Measurements from ENCODE around the gene FAM98A.

- TF ChIP-seq CTCF (IDR thresholded peaks at IDR 0.05; ENCODE audit: poor library complexity, severe bottlenecking) (no peak), EZH2 (IDR thresholded peaks at IDR 0.05; ENCODE audit: borderline replicate concordance, insufficient read depth, low read length, poor library complexity, severe bottlenecking) (no peak), EP300 (conservative IDR thresholded peaks at IDR 0.05; ENCODE audit: poor library complexity, severe bottlenecking) (no peak), RAD21 (conservative IDR thresholded peaks at IDR 0.05) (no peak), POLR2AphosphoS5 (IDR thresholded peaks at IDR 0.05) (no peak), TAF1 (IDR thresholded peaks at IDR 0.05; ENCODE audit: low read depth) (no peak), REST (IDR thresholded peaks at IDR 0.05; ENCODE audit: borderline replicate concordance) (no peak)
These were observed 45.1 kb upstream of the FAM98A start for GRCh38 chr2:33644215-33644614.
